Epithelial cell of proximal tubule (primary cell): Measurements from ENCODE around the gene SH3RF3. TPM values are rescaled to one million over a fixed set of nuclear protein-coding genes. Genes with fewer than 3 reads are reported as not detected.

Source experiments
- DNase-seq: peaks from one replicate; pipeline ENCODE4 v3.0.0-alpha.2; 2011; ENCODE audit warnings: low read depth
- H3K4me3 ChIP-seq: 2 replicates; pipeline ENCODE4 v1.5.1; 2011; ENCODE audit warnings: low read depth, mild to moderate bottlenecking, low read length
- total RNA-seq: library from RNA; depleted of rRNA; stranded (reverse); fragments of >200 nt; gene quantifications from 2 replicates; pipeline ENCODE4 v1.2.3, GENCODE V29; 2015
- TF ChIP-seq, protein P1 (sequence below): conservative IDR thresholded peaks from 2 replicates; pipeline ENCODE4 v1.5.1; 2012; ENCODE audit warnings: low read depth, mild to moderate bottlenecking, low read length

Gene SH3RF3
- total RNA-seq, 1 donor from 2014 or later: 1.7 TPM

DNA sequence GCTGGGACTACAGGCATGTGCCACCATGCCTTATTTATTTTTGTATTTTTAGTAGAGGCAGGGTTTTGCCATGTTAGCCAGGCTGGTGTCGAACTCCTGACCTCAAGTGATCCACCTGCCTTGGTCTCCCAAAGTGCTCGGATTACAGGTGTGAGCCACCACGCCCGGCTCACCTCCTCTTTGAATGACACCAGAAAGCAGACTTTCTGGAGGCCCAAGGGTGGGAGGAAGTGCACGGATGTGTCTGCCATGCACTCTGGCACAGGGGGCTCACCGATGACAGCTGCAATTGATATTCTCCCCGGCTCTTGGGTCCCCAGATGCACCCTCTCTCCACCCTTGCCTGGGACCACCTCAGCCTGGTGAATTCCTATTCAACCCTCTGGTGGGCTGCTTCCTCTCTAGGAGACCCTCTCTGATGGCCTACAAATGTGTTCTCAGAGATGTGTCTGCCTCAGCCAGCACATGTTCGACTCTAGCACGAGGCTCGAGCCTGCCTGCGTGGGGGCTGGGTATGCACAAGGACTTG, 397.5 kb downstream of the SH3RF3 start:
- H3K4me3 ChIP-seq: no peak overlapping the region
- TF ChIP-seq, protein P1, sequence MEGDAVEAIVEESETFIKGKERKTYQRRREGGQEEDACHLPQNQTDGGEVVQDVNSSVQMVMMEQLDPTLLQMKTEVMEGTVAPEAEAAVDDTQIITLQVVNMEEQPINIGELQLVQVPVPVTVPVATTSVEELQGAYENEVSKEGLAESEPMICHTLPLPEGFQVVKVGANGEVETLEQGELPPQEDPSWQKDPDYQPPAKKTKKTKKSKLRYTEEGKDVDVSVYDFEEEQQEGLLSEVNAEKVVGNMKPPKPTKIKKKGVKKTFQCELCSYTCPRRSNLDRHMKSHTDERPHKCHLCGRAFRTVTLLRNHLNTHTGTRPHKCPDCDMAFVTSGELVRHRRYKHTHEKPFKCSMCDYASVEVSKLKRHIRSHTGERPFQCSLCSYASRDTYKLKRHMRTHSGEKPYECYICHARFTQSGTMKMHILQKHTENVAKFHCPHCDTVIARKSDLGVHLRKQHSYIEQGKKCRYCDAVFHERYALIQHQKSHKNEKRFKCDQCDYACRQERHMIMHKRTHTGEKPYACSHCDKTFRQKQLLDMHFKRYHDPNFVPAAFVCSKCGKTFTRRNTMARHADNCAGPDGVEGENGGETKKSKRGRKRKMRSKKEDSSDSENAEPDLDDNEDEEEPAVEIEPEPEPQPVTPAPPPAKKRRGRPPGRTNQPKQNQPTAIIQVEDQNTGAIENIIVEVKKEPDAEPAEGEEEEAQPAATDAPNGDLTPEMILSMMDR: no peak
- no peak for DNase-seq

DNA sequence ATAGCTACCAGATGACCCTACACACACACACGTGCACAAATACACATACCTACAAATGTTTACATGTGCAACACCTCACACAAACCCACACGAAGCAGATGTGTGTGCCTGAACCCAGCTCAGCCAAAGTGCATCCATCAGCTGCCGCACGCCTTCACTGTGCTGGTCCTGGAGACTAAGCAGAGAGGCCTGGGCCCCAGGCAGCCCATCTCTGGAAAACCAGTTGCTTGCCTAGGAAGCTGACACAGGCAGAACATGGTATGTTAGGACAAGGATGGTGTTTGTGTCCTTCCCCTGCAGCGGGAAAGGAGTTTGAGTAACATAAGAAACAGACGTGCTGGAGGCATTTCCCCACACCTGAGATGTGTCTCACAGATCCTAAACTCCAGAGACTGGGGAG, 398.1 kb downstream of the SH3RF3 start:
- no peak for DNase-seq
- TF ChIP-seq, protein P1: no peak
- no peak overlapping the region for H3K4me3 ChIP-seq

DNA sequence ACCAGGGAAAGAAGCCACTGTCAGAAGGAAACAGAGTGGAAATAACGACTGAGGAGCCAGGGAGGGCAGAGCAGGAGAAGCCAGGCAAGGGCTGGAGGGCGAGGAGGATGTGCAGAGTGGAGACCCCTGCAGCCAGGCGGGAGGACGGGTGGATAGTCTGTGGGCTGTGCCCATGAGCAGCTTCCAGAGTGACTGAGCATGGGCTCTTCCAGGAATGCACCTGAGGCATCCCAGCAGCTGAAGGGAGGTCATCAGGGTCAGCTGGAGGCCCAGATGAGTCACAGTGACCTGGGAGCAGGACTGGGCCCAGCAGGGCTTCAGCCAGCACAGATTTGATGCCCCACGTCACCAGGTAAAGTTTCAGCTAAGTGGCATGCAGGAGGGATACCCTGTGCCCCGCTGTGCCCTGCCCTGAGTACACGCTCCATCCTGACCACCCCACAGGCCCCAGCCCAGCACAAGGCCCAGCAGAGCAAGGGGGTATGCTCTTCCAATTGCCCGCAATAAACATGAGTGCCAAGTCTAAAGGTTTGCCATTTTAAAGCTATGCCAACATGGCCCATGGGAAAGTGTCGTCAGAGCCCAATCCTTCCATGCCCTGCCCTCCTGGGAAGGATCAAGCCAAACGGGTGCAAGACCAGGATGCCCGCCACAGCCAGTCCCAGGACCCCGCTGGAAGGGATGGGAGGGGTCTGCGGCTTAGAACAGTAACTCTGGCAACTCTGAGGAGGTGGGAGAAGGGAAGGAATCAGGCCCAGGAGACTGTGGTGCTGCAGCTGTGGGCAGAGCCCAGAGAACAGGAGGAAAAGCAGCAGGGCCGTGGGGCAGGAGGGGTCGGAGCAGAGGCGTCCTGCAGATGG, 399.1 kb downstream of the SH3RF3 start:
- TF ChIP-seq, protein P1: no peak
- H3K4me3 ChIP-seq: no peak overlapping the region
- DNase-seq: no peak

DNA sequence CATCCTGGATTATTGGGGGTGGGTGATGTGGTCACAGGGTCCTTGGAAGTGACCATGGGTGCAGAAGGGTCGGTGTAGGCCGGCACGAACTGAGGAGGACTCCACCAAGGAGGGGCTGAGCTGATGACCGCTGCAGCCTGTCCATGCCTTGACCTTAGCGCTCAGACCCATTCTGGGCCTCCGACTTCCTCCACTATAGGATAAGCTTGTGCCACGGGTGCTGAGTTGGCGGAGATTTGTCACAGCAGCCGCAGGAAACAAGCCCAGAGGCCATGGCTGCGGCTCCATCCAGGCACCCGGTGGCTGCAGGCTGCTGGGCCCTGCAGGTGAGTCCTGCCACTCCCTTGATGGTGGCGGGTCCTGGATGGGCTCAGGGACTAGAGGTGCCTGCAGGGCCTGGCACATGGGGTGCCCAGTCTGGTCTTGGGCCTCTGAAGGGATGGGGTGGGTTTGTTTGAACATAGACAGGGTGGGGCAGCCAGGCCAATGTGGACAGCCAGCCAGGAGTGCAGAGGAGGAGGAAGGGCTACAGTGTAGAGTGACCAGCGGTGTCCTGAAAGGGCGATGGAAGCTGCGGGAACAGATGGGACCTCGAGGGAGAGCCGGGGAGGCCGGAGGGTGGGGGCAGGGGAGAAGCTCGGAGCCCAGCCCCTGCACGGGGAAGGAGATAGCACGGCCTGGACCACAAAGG, 400.0 kb downstream of the SH3RF3 start:
- TF ChIP-seq, protein P1: no peak
- no peak for DNase-seq
- H3K4me3 ChIP-seq: no peak overlapping the region

DNA sequence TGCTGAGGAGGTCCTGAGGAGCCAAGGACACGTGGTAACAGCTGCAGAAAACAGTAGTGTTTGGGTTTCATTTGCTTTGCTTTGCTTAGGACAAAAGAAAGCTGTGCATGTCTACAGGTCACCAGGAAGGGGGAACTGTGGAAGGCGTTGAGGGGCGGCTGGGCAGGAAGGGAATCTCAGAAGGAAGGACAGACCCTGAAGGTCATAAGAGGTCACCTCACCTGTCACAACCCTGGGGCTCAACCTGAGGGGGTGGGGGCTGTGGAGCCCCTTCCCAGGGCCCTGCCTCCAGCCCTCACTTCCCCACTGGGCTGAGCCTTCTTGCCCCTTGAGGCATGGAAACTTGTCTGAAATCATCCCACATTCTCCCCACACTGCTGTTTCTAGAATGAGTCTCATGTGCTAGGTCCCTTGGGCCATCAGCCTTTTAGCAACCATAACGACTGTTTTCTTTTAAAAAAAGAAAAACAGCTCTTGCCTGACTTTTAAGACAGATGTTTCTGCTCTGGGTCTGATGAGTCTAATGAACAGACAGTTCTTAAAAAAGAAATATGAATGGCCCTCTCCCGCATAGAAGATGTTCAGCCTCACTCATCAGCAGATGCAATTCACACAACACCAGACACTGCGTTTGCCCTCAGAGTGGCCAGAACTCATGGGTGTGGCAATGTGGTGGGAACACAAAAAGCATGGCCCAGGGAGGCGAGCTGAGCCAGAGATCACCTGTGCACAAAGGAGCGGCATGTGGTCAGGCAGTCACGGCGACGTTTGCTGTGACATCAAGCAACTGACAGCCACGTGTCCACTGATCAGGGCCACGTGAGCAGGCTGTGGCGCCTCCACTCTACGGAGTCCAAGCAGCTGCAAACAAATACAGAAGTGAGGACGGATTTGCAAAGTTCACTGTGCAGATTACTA, 400.8 kb downstream of the SH3RF3 start:
- H3K4me3 ChIP-seq: no peak overlapping the region
- TF ChIP-seq, protein P1: no peak
- no peak for DNase-seq

DNA sequence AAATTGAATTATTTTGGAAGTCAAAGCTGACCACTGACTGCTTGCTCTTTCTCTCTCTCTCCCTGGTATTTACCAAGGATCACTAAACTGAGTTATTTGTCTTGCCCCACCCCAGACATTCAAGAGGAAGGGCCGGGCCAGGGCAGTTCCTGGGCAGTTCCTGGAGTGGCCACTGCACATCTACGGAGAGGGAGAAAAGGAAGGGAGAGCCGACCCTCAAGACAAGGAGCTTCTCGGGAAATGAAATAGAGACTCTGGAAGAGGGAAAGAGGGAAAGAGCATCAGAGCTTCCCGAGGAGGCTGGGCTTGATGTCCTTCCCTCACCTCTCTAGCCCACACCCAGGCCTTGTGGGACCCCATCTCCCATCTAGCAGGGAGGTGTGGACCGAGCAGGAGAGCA, 401.7 kb downstream of the SH3RF3 start:
- DNase-seq: no peak
- TF ChIP-seq, protein P1: no peak
- no peak overlapping the region for H3K4me3 ChIP-seq
